Pancreas (tissue), 10 donors: ENCODE data around the gene LRIG1. TPM values are rescaled to one million over a fixed set of nuclear protein-coding genes. Genes with fewer than 3 reads are reported as not detected.
A peak's percentile ranks its signal among the peaks of the same experiment; 100 is the strongest.

Experiments used
- ATAC-seq, 4 donors: fragments of 200-7000 bp; cut with Tn5 transposase; one replicate each; pipeline versions ENCODE4 v1.8.0 to v1.9.1; 2020; ENCODE audit warnings: mild to moderate bottlenecking in 4 of 4, moderate library complexity in 4 of 4
- DNase-seq, 6 donors: peaks; one replicate each; pipeline ENCODE4 v3.0.0-alpha.2; 2020
- FAIRE-seq: peaks from 2 replicates; lab custom pipeline; 2012; peaks lifted over from hg19 to GRCh38; lab: Jason Lieb, UNC
- H3K27ac ChIP-seq, 4 donors: fragments of 200-600 bp; sonication (generic); 1 replicate in 3 of 4; 2 replicates in 1 of 4; pipeline versions ENCODE4 v1.5.0 to v1.8.0; 2020
- H3K27me3 ChIP-seq, 4 donors: fragments of 200-600 bp; one replicate each; pipeline ENCODE4 v1.8.0; 2021
- H3K36me3 ChIP-seq, 3 donors: fragments of 200-600 bp; sonication (generic) in 1 of 3; one replicate each; pipeline versions ENCODE4 v1.5.0 to v1.8.0; 2020 to 2021
- H3K4me1 ChIP-seq, 3 donors: fragments of 200-600 bp; one replicate each; pipeline ENCODE4 v1.8.0; 2021
- H3K4me3 ChIP-seq, 4 donors: fragments of 200-600 bp; sonication (generic) in 2 of 4; one replicate each; pipeline versions ENCODE4 v1.5.0 to v1.8.0; 2020 to 2021
- H3K9me3 ChIP-seq, 4 donors: fragments of 200-600 bp; one replicate each; pipeline ENCODE4 v1.8.0; 2021
- WGBS, 2 donors: extraction: QIAGEN DNeasy Blood & Tissue Kit; methylation state at CpG; one replicate each; pipeline ENCODE4 v1.1.7; 2013; 5-methylcytosine and 5-hydroxymethylcytosine counted together
- intact Hi-C, 3 donors: fragments of 100-400 bp; cut with DNase I; formaldehyde crosslinking; loops; one replicate each; pipeline versions ENCODE4 v1.11.1 to v1.14.2; 2022
- polyA plus RNA-seq, 2 donors: library from polyadenylated mRNA; stranded (reverse); fragments of 200-250 nt; gene quantifications; one replicate each; pipeline ENCODE4 v1.2.3, GENCODE V29; 2013
- total RNA-seq, 6 donors: library from RNA; stranded (reverse); fragmentation: NEBNext Ultra II Directional in 4 of 6; extraction: Animal tissue kit (Norgen Biotek cat#: 25700) in 4 of 6; gene quantifications; one replicate each; pipeline versions ENCODE4 v1.2.1 to v1.2.4, GENCODE V29; 2021 to 2023
- TF ChIP-seq, protein P1 (sequence below), 4 donors: fragments of 200-600 bp; sonication (generic) in 3 of 4; IDR thresholded peaks; one replicate each; pipeline versions ENCODE4 v1.5.0 to v1.8.0; 2021; ENCODE audit warnings: antibody characterized with exemption in 4 of 4
- donor health status: healthy with polysubstance abuse.
- donor health status: DM: no; HTN: no; CAD: no; lungs with moderate emphysema.
- donor health status: DM: no; HTN: no; CAD: no.
- donor health status: control.
- donor health status: control.
- donor health status: Bipolar disorder and iron deficiency.
- donor health status: DM: yes; HTN: yes; CAD: no.
- donor health status: DM: no; HTN: no; CAD: no.
- donor health status: DM: no; HTN: no; CAD: no.
- donor health status: DM: yes; HTN: yes; CAD: no.

Gene LRIG1
- total and polyA plus RNA-seq, 8 donors, result 32.7 to 104 (median 68.0) TPM

DNA sequence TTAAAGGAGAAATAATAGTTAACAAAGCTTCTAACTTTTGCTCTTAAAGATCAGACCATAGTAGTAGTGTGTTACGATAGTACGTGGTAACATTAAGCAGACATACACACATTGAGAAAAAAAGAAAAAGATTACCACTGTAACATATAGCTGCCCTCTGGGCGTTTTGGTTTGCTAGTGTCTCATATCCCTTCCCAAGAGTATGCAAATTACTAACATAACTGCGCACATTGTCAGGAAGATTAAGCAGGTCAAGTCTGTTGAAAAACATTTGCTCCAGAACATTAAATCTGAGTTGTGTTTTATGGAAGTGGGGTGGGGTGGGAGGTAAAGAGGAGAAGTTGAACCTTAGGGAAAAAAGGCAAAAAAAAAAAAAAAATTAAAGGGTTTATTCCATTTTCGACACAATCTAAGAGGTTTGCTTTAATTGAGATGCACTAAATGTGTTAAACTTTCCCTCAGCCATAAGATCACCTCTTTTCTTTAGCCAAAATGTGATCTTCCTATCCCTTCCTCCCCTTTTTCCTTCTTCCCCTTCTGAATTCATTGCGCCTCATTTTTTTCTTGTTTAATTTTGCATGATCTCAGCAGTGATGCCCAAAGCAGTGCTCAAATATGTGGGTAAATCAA, 1.5 kb upstream of the LRIG1 start:
- H3K4me3 ChIP-seq, result no peak overlapping the region
- DNase-seq (no peak), FAIRE-seq (no peak), ATAC-seq (no peak)
- H3K4me1 ChIP-seq, result peaks cover 5 to 27% (median 10%) of the 10 kb centered on the region in 3 donors
- TF ChIP-seq, protein P1, sequence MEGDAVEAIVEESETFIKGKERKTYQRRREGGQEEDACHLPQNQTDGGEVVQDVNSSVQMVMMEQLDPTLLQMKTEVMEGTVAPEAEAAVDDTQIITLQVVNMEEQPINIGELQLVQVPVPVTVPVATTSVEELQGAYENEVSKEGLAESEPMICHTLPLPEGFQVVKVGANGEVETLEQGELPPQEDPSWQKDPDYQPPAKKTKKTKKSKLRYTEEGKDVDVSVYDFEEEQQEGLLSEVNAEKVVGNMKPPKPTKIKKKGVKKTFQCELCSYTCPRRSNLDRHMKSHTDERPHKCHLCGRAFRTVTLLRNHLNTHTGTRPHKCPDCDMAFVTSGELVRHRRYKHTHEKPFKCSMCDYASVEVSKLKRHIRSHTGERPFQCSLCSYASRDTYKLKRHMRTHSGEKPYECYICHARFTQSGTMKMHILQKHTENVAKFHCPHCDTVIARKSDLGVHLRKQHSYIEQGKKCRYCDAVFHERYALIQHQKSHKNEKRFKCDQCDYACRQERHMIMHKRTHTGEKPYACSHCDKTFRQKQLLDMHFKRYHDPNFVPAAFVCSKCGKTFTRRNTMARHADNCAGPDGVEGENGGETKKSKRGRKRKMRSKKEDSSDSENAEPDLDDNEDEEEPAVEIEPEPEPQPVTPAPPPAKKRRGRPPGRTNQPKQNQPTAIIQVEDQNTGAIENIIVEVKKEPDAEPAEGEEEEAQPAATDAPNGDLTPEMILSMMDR (IDR thresholded peaks at IDR 0.05), result no peak
- H3K27ac ChIP-seq, result peak overlapping the region in 1 of 4 donors; percentile 80
- intact Hi-C loops, result loop anchor here in 1 of 3 donors (10.0 kb wide), 1 partner anchor 312 kb away; no protein-coding TSS in a partner anchor
- H3K27me3 ChIP-seq, result no peaks in the 10 kb centered on the region
- H3K36me3 ChIP-seq, result no peaks in the 10 kb centered on the region
- WGBS, 2 donors, result 62% methylated on average over 6 of the region's 6 CpGs
- no peaks in the 10 kb centered on the region for H3K9me3 ChIP-seq

DNA sequence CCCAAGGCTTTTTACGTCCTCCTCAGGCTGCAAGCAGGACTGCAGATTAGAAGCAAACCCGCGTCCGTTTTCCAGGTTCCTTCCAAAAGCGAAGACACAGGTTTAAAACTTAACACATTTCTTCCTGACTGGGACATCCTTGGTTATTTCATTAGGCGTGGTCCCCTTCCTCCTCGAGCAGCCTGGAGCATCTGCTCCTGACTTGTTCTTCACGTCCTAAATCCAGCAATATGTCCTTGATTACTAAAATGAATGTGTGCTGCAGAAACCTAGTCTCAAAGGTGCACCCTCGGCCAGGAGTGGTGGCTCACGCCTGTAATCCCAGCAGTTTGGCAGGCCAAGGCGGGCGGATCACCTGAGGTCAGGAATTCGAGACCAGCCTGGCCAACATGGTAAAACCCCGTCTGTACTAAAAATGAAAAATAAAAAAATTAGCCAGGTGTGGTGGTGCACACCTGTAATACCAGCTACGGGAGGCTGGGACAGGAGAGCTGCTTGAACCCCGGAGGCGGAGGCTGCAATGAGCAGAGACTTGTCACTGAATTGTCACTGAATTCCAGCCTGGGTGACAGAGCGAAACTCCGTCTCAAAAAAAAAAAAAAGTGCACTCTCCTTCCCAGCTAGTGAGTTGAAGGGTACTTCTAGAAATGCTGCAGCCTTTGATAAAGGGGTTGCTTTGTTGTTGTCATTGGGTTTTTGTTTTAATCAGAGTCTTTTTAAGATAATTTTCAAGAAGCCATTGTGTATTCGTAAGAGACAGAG, 842 bp upstream of the LRIG1 start:
- intact Hi-C loops, result loop anchor here in 1 of 3 donors (10.0 kb wide), 1 partner anchor 313 kb away; no protein-coding TSS in a partner anchor
- TF ChIP-seq, protein P1 (IDR thresholded peaks at IDR 0.05), result no peak
- ATAC-seq, result no peak
- Histone ChIP-seq H3K4me3 (peak overlapping the region; percentile 13 to 100 (median 58)), H3K36me3 (no peaks in the 10 kb centered on the region), H3K27ac (peak overlapping the region; percentile 33 to 80 (median 66)), H3K9me3 (no peaks in the 10 kb centered on the region), H3K4me1 (peaks cover 3 to 34% (median 17%) of the 10 kb centered on the region in 3 donors), H3K27me3 (no peaks in the 10 kb centered on the region)
- peak in 1 of 6 donors; percentile 52 for DNase-seq
- no peak for FAIRE-seq
- 17% methylated on average over 20 of the region's 20 CpGs for WGBS, 2 donors

DNA sequence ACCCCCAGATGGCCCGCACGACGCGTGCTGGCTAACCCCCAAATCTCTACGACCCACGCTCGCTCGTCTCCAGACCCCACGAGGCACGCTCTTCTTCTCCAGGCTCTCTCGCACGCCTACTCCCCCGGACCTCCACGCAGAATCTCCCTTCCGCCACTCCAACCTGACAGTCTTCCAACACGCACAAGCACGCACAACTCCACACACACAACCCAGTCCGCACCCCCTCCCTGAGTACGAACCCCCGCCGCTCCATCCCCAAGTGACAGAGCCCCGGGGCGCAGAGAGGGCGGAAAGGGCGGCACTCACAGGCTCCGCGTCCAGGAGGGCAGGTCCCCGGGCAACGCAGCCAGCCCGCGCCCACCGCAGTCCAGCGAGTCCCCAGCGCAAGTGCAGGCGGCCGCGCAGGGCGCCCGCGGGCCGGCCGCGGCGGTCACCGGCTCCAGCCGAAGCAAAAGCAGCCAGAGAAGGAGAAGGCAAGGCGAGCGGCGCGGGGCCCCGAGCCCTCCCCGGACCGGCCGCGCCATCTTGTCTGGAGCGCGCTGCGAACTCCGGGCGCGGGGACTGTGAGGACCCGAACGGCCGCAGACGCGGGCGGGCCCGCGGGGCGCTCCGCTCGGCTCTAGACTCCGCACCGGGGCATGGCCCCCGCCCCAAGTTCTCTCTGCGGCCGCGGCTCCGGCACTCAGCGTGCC, 794 bp downstream of the LRIG1 start:
- peak in 1 of 4 donors; percentile 5 for ATAC-seq
- H3K27ac ChIP-seq, result peak overlapping the region; percentile 87 to 99 (median 94)

More for the DNA sequence above, 794 bp downstream of the LRIG1 start:
- intact Hi-C loops, result loop anchor here (5.0 to 10.0 kb wide), 3 partner anchors 53 to 315 kb away; no protein-coding TSS in a partner anchor
- Histone ChIP-seq H3K27me3 (no peaks in the 10 kb centered on the region), H3K4me1 (peaks cover 8 to 35% (median 29%) of the 10 kb centered on the region in 3 donors), H3K4me3 (peak overlapping the region; percentile 86 to 100 (median 94)), H3K36me3 (no peaks in the 10 kb centered on the region), H3K9me3 (no peaks in the 10 kb centered on the region)
- TF ChIP-seq, protein P1 (IDR thresholded peaks at IDR 0.05), result no peak
- DNase-seq (peak in 4 of 6 donors; percentile 52 to 79 (median 68)), FAIRE-seq (no peak)
- WGBS, 2 donors, result 0 to 1% methylated on average over 53 to 80 of the region's 80 CpGs
